Mucosa of descending colon (tissue), 3 donors: ENCODE results near the gene ETV5. TPM values are rescaled to one million over a fixed set of nuclear protein-coding genes. Genes with fewer than 3 reads are reported as not detected.

Source experiments
- ATAC-seq: fragments of 200-7000 bp; cut with Tn5 transposase; one replicate; pipeline ENCODE4 v1.9.1; 2020; ENCODE audit warnings: mild to moderate bottlenecking, moderate library complexity
- DNase-seq, 3 donors: peaks; one replicate each; pipeline ENCODE4 v3.0.0-alpha.2; 2020
- H3K36me3 ChIP-seq: fragments of 200-600 bp; one replicate; pipeline ENCODE4 v1.8.0; 2021; ENCODE audit warnings: low read depth, mild to moderate bottlenecking
- H3K4me1 ChIP-seq: fragments of 200-600 bp; one replicate; pipeline ENCODE4 v1.8.0; 2021; ENCODE audit warnings: low read depth, mild to moderate bottlenecking
- H3K4me3 ChIP-seq: fragments of 200-600 bp; one replicate; pipeline ENCODE4 v1.8.0; 2021; ENCODE audit warnings: mild to moderate bottlenecking
- H3K9me3 ChIP-seq: fragments of 200-600 bp; one replicate; pipeline ENCODE4 v1.8.0; 2021; ENCODE audit warnings: mild to moderate bottlenecking
- intact Hi-C, 2 donors: fragments of 100-400 bp; cut with DNase I in 1 of 2; cut with micrococcal nuclease in 1 of 2; formaldehyde crosslinking; loops; one replicate each; pipeline versions ENCODE4 v1.11.0 to v1.11.1; 2022; cut with DNase I, micrococcal nuclease
- total RNA-seq, 3 donors: library from RNA; stranded (reverse); fragmentation: NEBNext Ultra II Directional in 2 of 3; extraction: Animal tissue kit (Norgen Biotek cat#: 25700) in 2 of 3; gene quantifications; one replicate each; pipeline versions ENCODE4 v1.2.1 to v1.2.4, GENCODE V29; 2021 to 2023
- TF ChIP-seq, protein P1 (sequence below): fragments of 200-600 bp; IDR thresholded peaks from one replicate; pipeline ENCODE4 v1.8.0; 2022; ENCODE audit warnings: antibody characterized with exemption, mild to moderate bottlenecking
- donor health status: DM: no; HTN: no; CAD: no; lungs with moderate emphysema.
- donor health status: DM: no; HTN: no; CAD: no.
- donor health status: DM: no; HTN: yes; CAD: no.

The ETV5 gene
- total RNA-seq, 3 donors from 2014 or later: 3.3 to 10.2 (median 9.2) TPM

DNA sequence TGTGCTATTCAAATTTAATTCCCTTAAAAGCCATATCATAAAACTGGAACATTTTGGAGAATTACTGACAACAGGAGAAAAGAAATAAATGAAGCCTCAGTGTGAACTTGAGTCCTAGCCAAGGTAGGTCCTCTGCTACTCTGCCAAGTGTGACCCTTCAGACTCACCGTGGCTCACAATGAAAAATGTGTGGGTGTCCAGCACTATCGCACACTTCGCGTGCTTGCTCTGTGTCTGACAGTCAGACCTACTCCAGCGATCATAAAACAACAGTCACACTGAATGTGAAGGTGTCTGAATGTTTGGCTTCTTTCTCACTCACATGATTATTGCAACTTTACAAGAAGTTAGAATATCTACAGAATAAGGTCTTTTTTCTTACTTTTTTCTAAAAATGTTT is 105.3 kb downstream of the ETV5 start:
- H3K9me3 ChIP-seq: no peaks in the 10 kb centered on the region
- DNase-seq: no peak
- H3K4me3 ChIP-seq: no peak overlapping the region
- ATAC-seq: no peak
- intact Hi-C loops: no loop called here
- no peaks in the 10 kb centered on the region for H3K4me1 ChIP-seq
- TF ChIP-seq, protein P1, sequence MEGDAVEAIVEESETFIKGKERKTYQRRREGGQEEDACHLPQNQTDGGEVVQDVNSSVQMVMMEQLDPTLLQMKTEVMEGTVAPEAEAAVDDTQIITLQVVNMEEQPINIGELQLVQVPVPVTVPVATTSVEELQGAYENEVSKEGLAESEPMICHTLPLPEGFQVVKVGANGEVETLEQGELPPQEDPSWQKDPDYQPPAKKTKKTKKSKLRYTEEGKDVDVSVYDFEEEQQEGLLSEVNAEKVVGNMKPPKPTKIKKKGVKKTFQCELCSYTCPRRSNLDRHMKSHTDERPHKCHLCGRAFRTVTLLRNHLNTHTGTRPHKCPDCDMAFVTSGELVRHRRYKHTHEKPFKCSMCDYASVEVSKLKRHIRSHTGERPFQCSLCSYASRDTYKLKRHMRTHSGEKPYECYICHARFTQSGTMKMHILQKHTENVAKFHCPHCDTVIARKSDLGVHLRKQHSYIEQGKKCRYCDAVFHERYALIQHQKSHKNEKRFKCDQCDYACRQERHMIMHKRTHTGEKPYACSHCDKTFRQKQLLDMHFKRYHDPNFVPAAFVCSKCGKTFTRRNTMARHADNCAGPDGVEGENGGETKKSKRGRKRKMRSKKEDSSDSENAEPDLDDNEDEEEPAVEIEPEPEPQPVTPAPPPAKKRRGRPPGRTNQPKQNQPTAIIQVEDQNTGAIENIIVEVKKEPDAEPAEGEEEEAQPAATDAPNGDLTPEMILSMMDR: no peak
- no peaks in the 10 kb centered on the region for H3K36me3 ChIP-seq

DNA sequence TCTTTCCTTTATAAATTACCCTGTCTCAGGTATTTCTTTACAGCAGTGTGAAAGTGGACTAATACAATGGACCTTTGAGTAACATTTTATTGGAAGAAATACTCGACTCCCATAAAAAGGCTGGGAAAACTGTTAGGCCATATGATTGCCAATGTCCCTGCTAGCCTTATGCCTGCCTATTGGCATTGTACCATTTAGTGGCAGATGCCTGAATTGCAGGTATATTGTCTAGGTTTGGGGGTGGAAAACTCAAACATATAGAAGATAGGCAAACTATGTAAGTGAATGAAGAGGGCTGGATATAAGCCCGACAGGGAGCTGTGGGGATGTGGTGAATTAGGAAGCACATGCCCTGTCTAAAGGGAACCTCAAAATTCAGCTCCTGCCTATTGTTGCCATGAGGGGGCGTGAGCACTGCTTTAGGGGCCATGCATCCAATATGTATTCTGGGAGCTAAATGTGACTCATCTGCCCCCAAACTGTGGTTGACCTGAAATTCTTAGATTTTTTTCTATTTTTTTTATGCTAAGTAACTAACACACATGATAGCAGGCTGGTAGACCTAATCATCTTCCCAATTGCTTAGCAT is 105.9 kb downstream of the ETV5 start:
- Histone ChIP-seq H3K9me3 (no peaks in the 10 kb centered on the region), H3K4me1 (no peaks in the 10 kb centered on the region), H3K4me3 (no peak overlapping the region), H3K36me3 (no peaks in the 10 kb centered on the region)
- TF ChIP-seq, protein P1: no peak
- DNase-seq (peak in 1 of 3 donors; percentile 18), ATAC-seq (no peak)
- intact Hi-C loops: no loop called here

DNA sequence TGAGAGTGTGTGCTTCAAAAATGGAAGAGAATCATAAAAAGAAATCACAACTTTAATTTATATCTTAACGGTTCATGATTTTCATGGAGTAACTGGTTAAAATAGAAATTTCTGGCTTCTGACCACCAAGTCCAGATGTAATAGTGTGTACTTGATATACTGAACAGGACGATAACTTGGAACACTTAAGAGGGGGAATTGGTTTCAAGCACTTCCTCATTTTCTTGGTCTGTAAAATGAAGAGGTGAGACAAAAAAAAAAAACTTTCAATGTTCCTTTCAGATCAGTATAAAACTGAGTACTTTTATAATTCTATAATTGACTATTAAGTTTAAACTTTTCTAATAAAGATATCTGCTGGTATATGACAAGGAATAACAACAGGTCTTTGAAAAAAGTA is 107.0 kb downstream of the ETV5 start:
- intact Hi-C loops: no loop called here
- H3K36me3 ChIP-seq: no peaks in the 10 kb centered on the region
- no peak overlapping the region for H3K4me3 ChIP-seq
- H3K4me1 ChIP-seq: no peaks in the 10 kb centered on the region
- H3K9me3 ChIP-seq: no peaks in the 10 kb centered on the region
- TF ChIP-seq, protein P1: no peak
- no peak for DNase-seq
- ATAC-seq: no peak

DNA sequence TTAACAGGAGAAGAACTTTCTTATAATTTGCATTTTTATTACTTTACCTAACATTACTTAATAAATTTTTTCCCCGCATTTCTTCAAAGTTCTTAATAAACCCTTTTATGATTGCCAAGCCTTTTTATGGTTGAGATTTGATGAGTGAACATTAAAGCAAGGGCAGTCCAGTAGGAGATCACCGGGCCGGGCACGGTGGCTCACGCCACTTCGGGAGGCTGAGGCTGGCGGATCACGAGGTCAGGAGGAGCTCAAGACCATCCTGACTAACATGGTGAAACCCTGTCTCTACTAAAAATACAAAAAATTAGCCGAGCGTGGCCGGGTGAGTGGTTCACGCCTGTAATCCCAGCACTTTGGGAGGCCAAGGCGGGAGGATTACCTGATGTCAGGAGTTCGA is 109.7 kb downstream of the ETV5 start:
- intact Hi-C loops: no loop called here

DNA sequence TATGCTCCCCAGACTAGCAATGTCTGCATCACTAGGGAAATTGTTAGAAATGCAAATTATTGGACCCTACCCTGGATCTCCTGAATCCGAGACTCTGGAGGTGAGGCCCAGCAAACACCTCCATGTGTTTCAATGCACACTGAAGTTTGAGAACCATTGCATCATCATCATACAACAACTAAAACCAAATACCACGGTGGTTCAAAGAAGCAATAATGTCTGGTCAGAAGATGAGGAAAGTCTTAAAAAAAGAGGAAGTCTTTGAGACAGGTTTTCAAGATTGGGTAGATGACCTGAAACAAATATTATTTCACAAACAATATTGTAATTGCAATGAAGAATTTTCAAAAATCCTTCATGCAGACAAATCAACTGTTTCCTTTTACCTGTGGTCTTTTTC is 110.8 kb downstream of the ETV5 start:
- Histone ChIP-seq H3K4me1 (no peaks in the 10 kb centered on the region), H3K9me3 (no peaks in the 10 kb centered on the region), H3K4me3 (no peak overlapping the region), H3K36me3 (no peaks in the 10 kb centered on the region)
- intact Hi-C loops: no loop called here
- ATAC-seq: no peak
- no peak for DNase-seq
- TF ChIP-seq, protein P1: no peak

More for the DNA sequence above, 109.7 kb downstream of the ETV5 start:
- TF ChIP-seq, protein P1: no peak
- ATAC-seq: no peak
- Histone ChIP-seq H3K4me1 (no peaks in the 10 kb centered on the region), H3K9me3 (no peaks in the 10 kb centered on the region), H3K36me3 (no peaks in the 10 kb centered on the region), H3K4me3 (no peak overlapping the region)
- DNase-seq: no peak

DNA sequence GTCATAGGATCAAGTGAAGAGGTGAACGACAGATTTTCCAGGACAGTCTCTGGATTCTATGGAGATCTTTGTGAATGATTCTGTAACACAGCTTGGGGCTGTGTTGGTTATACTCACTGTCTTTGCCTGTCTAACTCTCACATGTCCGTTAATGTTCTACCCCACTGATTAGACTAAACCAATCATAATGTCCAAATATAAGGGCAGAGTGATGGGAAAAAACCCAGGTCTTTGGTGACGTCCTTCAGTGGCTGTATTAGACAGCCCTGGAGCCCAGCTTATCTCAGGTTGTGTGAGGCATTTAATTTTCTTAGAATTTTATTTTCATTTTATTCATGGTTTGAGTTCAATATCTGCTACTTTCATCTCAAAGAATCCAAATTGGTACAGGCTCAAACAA is 111.8 kb downstream of the ETV5 start:
- Histone ChIP-seq H3K4me3 (no peak overlapping the region), H3K4me1 (no peaks in the 10 kb centered on the region), H3K9me3 (no peaks in the 10 kb centered on the region), H3K36me3 (no peaks in the 10 kb centered on the region)
- TF ChIP-seq, protein P1: no peak
- intact Hi-C loops: no loop called here
- ATAC-seq: no peak
- no peak for DNase-seq
